ENCODE data around the gene SMCO1.

Gene SMCO1

GRCh38 chr3:196546537-196546936, 31.4 kb upstream of the SMCO1 start:
- no peak overlapping the region for H3K4ac ChIP-seq (ENCODE audit: low read depth, low read length)
- H2BK5ac ChIP-seq (ENCODE audit: low read depth, low read length, poor library complexity) = no peak overlapping the region
- H3K79me1 ChIP-seq (ENCODE audit: low read length) = no peaks in the 10 kb centered on the region
- no peak overlapping the region for H2AK5ac ChIP-seq (ENCODE audit: low read length)
- no peak overlapping the region for H3K14ac ChIP-seq (ENCODE audit: low read length)
- H2BK120ac ChIP-seq (ENCODE audit: insufficient read depth, low read length, poor library complexity) = no peak overlapping the region
- DNase-seq = no peak
- no peak overlapping the region for H3K18ac ChIP-seq (ENCODE audit: low read length)
- no peak overlapping the region for H3K4me3 ChIP-seq (ENCODE audit: low read depth, low read length)
- no peak overlapping the region for H2AFZ ChIP-seq (ENCODE audit: insufficient read depth, low read length, poor library complexity)
- no CpG with 5 or more reads among the region's 5 CpGs for WGBS (ENCODE audit: extremely low coverage, insufficient coverage, insufficient read length)
- H3K27ac ChIP-seq (ENCODE audit: low read depth, low read length) = no peak overlapping the region
- H3K9ac ChIP-seq (ENCODE audit: low read length) = no peak overlapping the region
- H4K8ac ChIP-seq (ENCODE audit: low read depth, low read length) = no peak overlapping the region
- H3K23ac ChIP-seq (ENCODE audit: low read length) = no peak overlapping the region
- no peaks in the 10 kb centered on the region for H3K4me1 ChIP-seq (ENCODE audit: control insufficient read depth in 1 of 2, insufficient read depth in 2 of 2, low read length in 2 of 2)
- no peak overlapping the region for H3K4me2 ChIP-seq (ENCODE audit: low read length)
- no peaks in the 10 kb centered on the region for H3K36me3 ChIP-seq (ENCODE audit: control insufficient read depth in 1 of 2, insufficient read depth in 2 of 2, low read length in 2 of 2)
- H3K9me3 ChIP-seq (ENCODE audit: insufficient read depth, low read depth, low read length) = peaks cover 7% of the 10 kb centered on the region
- H2BK12ac ChIP-seq (ENCODE audit: low read length) = no peak overlapping the region
- H3K27me3 ChIP-seq (ENCODE audit: insufficient read depth, low read length) = no peaks in the 10 kb centered on the region
- no peak overlapping the region for H4K12ac ChIP-seq (ENCODE audit: low read depth, low read length)
- H4K91ac ChIP-seq (ENCODE audit: low read depth, low read length) = no peak overlapping the region
- no peaks in the 10 kb centered on the region for H3K79me2 ChIP-seq (ENCODE audit: control insufficient read depth, insufficient read depth, low read length, poor library complexity)

- H3K9ac ChIP-seq (ENCODE audit: low read length) = no peak overlapping the region
- no peaks in the 10 kb centered on the region for H3K36me3 ChIP-seq (ENCODE audit: control insufficient read depth in 1 of 2, insufficient read depth in 2 of 2, low read length in 2 of 2)
- no peak overlapping the region for H3K23ac ChIP-seq (ENCODE audit: low read length)
- no peaks in the 10 kb centered on the region for H3K27me3 ChIP-seq (ENCODE audit: insufficient read depth, low read length)
- H3K9me3 ChIP-seq (ENCODE audit: insufficient read depth, low read depth, low read length) = peaks cover 3% of the 10 kb centered on the region
- no peak overlapping the region for H2BK12ac ChIP-seq (ENCODE audit: low read length)
- H3K79me1 ChIP-seq (ENCODE audit: low read length) = no peaks in the 10 kb centered on the region
- H3K4me1 ChIP-seq (ENCODE audit: control insufficient read depth in 1 of 2, insufficient read depth in 2 of 2, low read length in 2 of 2) = no peaks in the 10 kb centered on the region
- no peak overlapping the region for H4K8ac ChIP-seq (ENCODE audit: low read depth, low read length)
- H3K79me2 ChIP-seq (ENCODE audit: control insufficient read depth, insufficient read depth, low read length, poor library complexity) = no peaks in the 10 kb centered on the region
- no peak overlapping the region for H2BK5ac ChIP-seq (ENCODE audit: low read depth, low read length, poor library complexity)
- no peak overlapping the region for H2BK120ac ChIP-seq (ENCODE audit: insufficient read depth, low read length, poor library complexity)
- no peak overlapping the region for H3K27ac ChIP-seq (ENCODE audit: low read depth, low read length)
- H4K12ac ChIP-seq (ENCODE audit: low read depth, low read length) = no peak overlapping the region
- WGBS (ENCODE audit: extremely low coverage, insufficient coverage, insufficient read length) = no CpG with 5 or more reads among the region's 2 CpGs
- no peak overlapping the region for H3K18ac ChIP-seq (ENCODE audit: low read length)
- no peak for DNase-seq
- no peak overlapping the region for H3K4me3 ChIP-seq (ENCODE audit: low read depth, low read length)
- H4K91ac ChIP-seq (ENCODE audit: low read depth, low read length) = no peak overlapping the region
- H3K4ac ChIP-seq (ENCODE audit: low read depth, low read length) = no peak overlapping the region
- no peak overlapping the region for H3K4me2 ChIP-seq (ENCODE audit: low read length)
- H2AFZ ChIP-seq (ENCODE audit: insufficient read depth, low read length, poor library complexity) = no peak overlapping the region
- no peak overlapping the region for H3K14ac ChIP-seq (ENCODE audit: low read length)
- H2AK5ac ChIP-seq (ENCODE audit: low read length) = no peak overlapping the region
These were observed 29.4 kb upstream of the SMCO1 start for GRCh38 chr3:196544491-196544992.

GRCh38 chr3:196541684-196542445, 26.7 kb upstream of the SMCO1 start:
- Histone ChIP-seq H3K9ac (ENCODE audit: low read length) (no peak overlapping the region), H3K79me1 (ENCODE audit: low read length) (no peaks in the 10 kb centered on the region), H4K8ac (ENCODE audit: low read depth, low read length) (no peak overlapping the region), H3K79me2 (ENCODE audit: control insufficient read depth, insufficient read depth, low read length, poor library complexity) (no peaks in the 10 kb centered on the region), H3K36me3 (ENCODE audit: control insufficient read depth in 1 of 2, insufficient read depth in 2 of 2, low read length in 2 of 2) (no peaks in the 10 kb centered on the region), H2AK5ac (ENCODE audit: low read length) (no peak overlapping the region), H4K91ac (ENCODE audit: low read depth, low read length) (no peak overlapping the region), H3K9me3 (ENCODE audit: insufficient read depth, low read depth, low read length) (no peaks in the 10 kb centered on the region), H4K12ac (ENCODE audit: low read depth, low read length) (no peak overlapping the region), H2BK12ac (ENCODE audit: low read length) (no peak overlapping the region), H3K18ac (ENCODE audit: low read length) (no peak overlapping the region), H3K4me2 (ENCODE audit: low read length) (no peak overlapping the region), H2BK5ac (ENCODE audit: low read depth, low read length, poor library complexity) (no peak overlapping the region), H3K14ac (ENCODE audit: low read length) (no peak overlapping the region), H3K4me3 (ENCODE audit: low read depth, low read length) (no peak overlapping the region), H3K27me3 (ENCODE audit: insufficient read depth, low read length) (no peaks in the 10 kb centered on the region), H3K4ac (ENCODE audit: low read depth, low read length) (no peak overlapping the region), H3K4me1 (ENCODE audit: control insufficient read depth in 1 of 2, insufficient read depth in 2 of 2, low read length in 2 of 2) (no peaks in the 10 kb centered on the region), H2BK120ac (ENCODE audit: insufficient read depth, low read length, poor library complexity) (no peak overlapping the region), H2AFZ (ENCODE audit: insufficient read depth, low read length, poor library complexity) (no peak overlapping the region), H3K27ac (ENCODE audit: low read depth, low read length) (no peak overlapping the region), H3K23ac (ENCODE audit: low read length) (no peak overlapping the region)
- no CpG with 5 or more reads among the region's 6 CpGs for WGBS (ENCODE audit: extremely low coverage, insufficient coverage, insufficient read length)
- DNase-seq = peak; percentile 77 to 86

- Histone ChIP-seq H3K9ac (ENCODE audit: low read length) (no peak overlapping the region), H3K4ac (ENCODE audit: low read depth, low read length) (no peak overlapping the region), H4K12ac (ENCODE audit: low read depth, low read length) (no peak overlapping the region), H2AK5ac (ENCODE audit: low read length) (no peak overlapping the region), H3K18ac (ENCODE audit: low read length) (no peak overlapping the region), H3K9me3 (ENCODE audit: insufficient read depth, low read depth, low read length) (no peaks in the 10 kb centered on the region), H3K4me3 (ENCODE audit: low read depth, low read length) (no peak overlapping the region), H2AFZ (ENCODE audit: insufficient read depth, low read length, poor library complexity) (no peak overlapping the region), H3K27ac (ENCODE audit: low read depth, low read length) (no peak overlapping the region), H3K4me1 (ENCODE audit: control insufficient read depth in 1 of 2, insufficient read depth in 2 of 2, low read length in 2 of 2) (peaks cover 0 to 2% of the 10 kb centered on the region in 2 experiments), H2BK120ac (ENCODE audit: insufficient read depth, low read length, poor library complexity) (no peak overlapping the region), H4K91ac (ENCODE audit: low read depth, low read length) (no peak overlapping the region), H4K8ac (ENCODE audit: low read depth, low read length) (no peak overlapping the region), H3K14ac (ENCODE audit: low read length) (no peak overlapping the region), H3K36me3 (ENCODE audit: control insufficient read depth in 1 of 2, insufficient read depth in 2 of 2, low read length in 2 of 2) (no peaks in the 10 kb centered on the region), H3K79me2 (ENCODE audit: control insufficient read depth, insufficient read depth, low read length, poor library complexity) (no peaks in the 10 kb centered on the region), H3K27me3 (ENCODE audit: insufficient read depth, low read length) (no peaks in the 10 kb centered on the region), H3K4me2 (ENCODE audit: low read length) (no peak overlapping the region), H3K23ac (ENCODE audit: low read length) (no peak overlapping the region), H2BK12ac (ENCODE audit: low read length) (no peak overlapping the region), H2BK5ac (ENCODE audit: low read depth, low read length, poor library complexity) (no peak overlapping the region), H3K79me1 (ENCODE audit: low read length) (no peaks in the 10 kb centered on the region)
- DNase-seq = peak; percentile 62 to 64
- WGBS (ENCODE audit: extremely low coverage, insufficient coverage, insufficient read length) = no CpG with 5 or more reads among the region's 18 CpGs
These were observed 22.3 kb upstream of the SMCO1 start for GRCh38 chr3:196537319-196537984.
